GM12891 (cell line): ENCODE data around the gene MINDY1.

Source experiments
- PAX5 ChIP-seq: IDR thresholded peaks from 2 replicates; pipeline ENCODE4 v1.6.1; 2011; ENCODE audit warnings: low read length, moderate library complexity, mild to moderate bottlenecking; ENCODE audit not compliant: insufficient read depth, severe bottlenecking
- POLR2A ChIP-seq: IDR thresholded peaks from 2 replicates; pipeline ENCODE4 v1.6.1; 2011; ENCODE audit warnings: low read depth, low read length, control low read depth
- POLR2AphosphoS5 ChIP-seq: IDR thresholded peaks from 2 replicates; pipeline ENCODE4 v1.6.1; 2011; ENCODE audit warnings: low read depth, low read length, control low read depth
- POU2F2 ChIP-seq: IDR thresholded peaks from 2 replicates; pipeline ENCODE4 v1.6.1; 2011; ENCODE audit warnings: low read depth, mild to moderate bottlenecking, control low read depth, low read length, moderate library complexity
- SPI1 ChIP-seq: IDR thresholded peaks from 2 replicates; pipeline ENCODE4 v1.6.1; 2011; ENCODE audit warnings: low read depth, low read length, control low read depth
- TAF1 ChIP-seq: IDR thresholded peaks from 2 replicates; pipeline ENCODE4 v1.6.1; 2011; ENCODE audit warnings: low read depth, low read length, control low read depth

DNA sequence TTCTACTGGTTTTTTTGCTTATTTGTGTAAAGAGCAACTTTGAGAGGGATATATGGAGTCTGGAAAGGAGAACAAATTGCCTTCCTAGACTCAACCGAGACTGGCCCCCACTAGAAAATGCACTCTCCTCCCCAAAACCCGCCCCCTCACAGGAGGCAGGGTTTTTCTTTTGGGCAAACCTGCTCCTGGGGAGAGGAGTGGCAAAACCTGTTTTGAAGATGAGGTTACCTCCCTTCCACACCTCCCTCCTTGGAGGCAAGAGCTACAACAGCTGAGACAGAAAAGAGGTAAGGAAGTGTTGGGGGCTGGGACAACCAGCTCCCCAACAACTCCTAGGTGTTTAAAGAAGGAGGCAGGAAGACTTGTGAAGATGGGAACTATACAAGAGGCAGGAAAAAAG is 29.7 kb upstream of the MINDY1 start, which contains the start of gene BNIPL:
- no peak for TF ChIP-seq POLR2A
- TF ChIP-seq POLR2AphosphoS5, result no peak
- TF ChIP-seq SPI1, result no peak
- TF ChIP-seq TAF1, result no peak
- TF ChIP-seq POU2F2, result no peak
- TF ChIP-seq PAX5, result no peak
